Stimulated activated effector memory CD8-positive, alpha-beta T cell treated with anti-CD3 and anti-CD28 coated beads, Interleukin-12 subunit alpha, Interleukin-12 subunit beta, amount 100 ng/mL, for 72 hours (primary cell): ENCODE results near the gene SYTL2.

Source experiments
- ATAC-seq: fragments of 150-1000 bp; cut with Tn5 transposase; 2 replicates; pipeline ENCODE4 v1.10.0; 2021
- DNase-seq, 2 donors: peaks; one replicate each; pipeline ENCODE4 v3.0.0; 2021 to 2022; ENCODE audit warnings: low spot score in 2 of 2
- H3K27ac Mint-ChIP-seq: one replicate; pipeline ENCODE4 v1.8.0; 2022; ENCODE audit warnings: mild to moderate bottlenecking, mixed read lengths
- H3K36me3 Mint-ChIP-seq: one replicate; pipeline ENCODE4 v1.8.0; 2022; ENCODE audit warnings: mild to moderate bottlenecking, mixed read lengths
- H3K4me1 Mint-ChIP-seq: one replicate; pipeline ENCODE4 v1.8.0; 2022; ENCODE audit warnings: mixed read lengths
- H3K4me3 Mint-ChIP-seq: one replicate; pipeline ENCODE4 v1.8.0; 2022; ENCODE audit warnings: mild to moderate bottlenecking, mixed read lengths
- H3K9me3 Mint-ChIP-seq: one replicate; pipeline ENCODE4 v1.8.0; 2022; ENCODE audit warnings: mixed read lengths

The SYTL2 gene

GRCh38 chr11:85813721-85814120, 2.8 kb upstream of the SYTL2 start:
- H3K9me3 Mint-ChIP-seq: no peaks in the 10 kb centered on the region
- DNase-seq (no peak), ATAC-seq (no peak)
- H3K4me1 Mint-ChIP-seq: peaks cover 25% of the 10 kb centered on the region
- no peak overlapping the region for H3K4me3 Mint-ChIP-seq
- H3K36me3 Mint-ChIP-seq: peaks cover 12% of the 10 kb centered on the region
- no peak overlapping the region for H3K27ac Mint-ChIP-seq

- Mint-ChIP-seq H3K9me3 (no peaks in the 10 kb centered on the region), H3K4me1 (peaks cover 26% of the 10 kb centered on the region), H3K27ac (peak overlapping the region; percentile 87), H3K36me3 (peaks cover 12% of the 10 kb centered on the region), H3K4me3 (peak overlapping the region; percentile 88)
- ATAC-seq: no peak
- DNase-seq: no peak
Observed at GRCh38 chr11:85811624-85812023, 683 bp upstream of the SYTL2 start.

GRCh38 chr11:85810521-85810870, 445 bp downstream of the SYTL2 start:
- H3K27ac Mint-ChIP-seq: peak overlapping the region; percentile 87
- peak overlapping the region; percentile 88 for H3K4me3 Mint-ChIP-seq
- DNase-seq (no peak), ATAC-seq (peak; percentile 2)
- peaks cover 35% of the 10 kb centered on the region for H3K4me1 Mint-ChIP-seq
- H3K36me3 Mint-ChIP-seq: peaks cover 12% of the 10 kb centered on the region
- no peaks in the 10 kb centered on the region for H3K9me3 Mint-ChIP-seq

- DNase-seq (peak in 1 of 2 donors; percentile 57), ATAC-seq (peak; percentile 62)
- H3K4me1 Mint-ChIP-seq: peaks cover 42% of the 10 kb centered on the region
- H3K4me3 Mint-ChIP-seq: peak overlapping the region; percentile 88
- H3K36me3 Mint-ChIP-seq: peaks cover 12% of the 10 kb centered on the region
- H3K9me3 Mint-ChIP-seq: no peaks in the 10 kb centered on the region
- peak overlapping the region; percentile 87 for H3K27ac Mint-ChIP-seq
Observed at GRCh38 chr11:85809863-85810262, 1.1 kb downstream of the SYTL2 start.

- H3K27ac Mint-ChIP-seq: peak overlapping the region; percentile 87
- peaks cover 12% of the 10 kb centered on the region for H3K36me3 Mint-ChIP-seq
- peak; percentile 11 for ATAC-seq
- no peak for DNase-seq
- H3K4me3 Mint-ChIP-seq: peak overlapping the region; percentile 88
- H3K9me3 Mint-ChIP-seq: no peaks in the 10 kb centered on the region
- H3K4me1 Mint-ChIP-seq: peaks cover 48% of the 10 kb centered on the region
Observed at GRCh38 chr11:85809191-85809590, 1.8 kb downstream of the SYTL2 start.

GRCh38 chr11:85806876-85807275, 4.1 kb downstream of the SYTL2 start:
- H3K4me3 Mint-ChIP-seq: no peak overlapping the region
- H3K27ac Mint-ChIP-seq: no peak overlapping the region
- peaks cover 57% of the 10 kb centered on the region for H3K4me1 Mint-ChIP-seq
- DNase-seq: no peak
- no peak for ATAC-seq
- peaks cover 12% of the 10 kb centered on the region for H3K36me3 Mint-ChIP-seq
- no peaks in the 10 kb centered on the region for H3K9me3 Mint-ChIP-seq

GRCh38 chr11:85806016-85806415, 4.9 kb downstream of the SYTL2 start:
- Mint-ChIP-seq H3K4me1 (peaks cover 58% of the 10 kb centered on the region), H3K9me3 (no peaks in the 10 kb centered on the region), H3K27ac (no peak overlapping the region), H3K4me3 (no peak overlapping the region), H3K36me3 (peaks cover 6% of the 10 kb centered on the region)
- DNase-seq: no peak
- no peak for ATAC-seq

GRCh38 chr11:85805387-85805786, 5.6 kb downstream of the SYTL2 start:
- Mint-ChIP-seq H3K4me1 (peaks cover 63% of the 10 kb centered on the region), H3K27ac (no peak overlapping the region), H3K9me3 (no peaks in the 10 kb centered on the region), H3K4me3 (no peak overlapping the region), H3K36me3 (peaks cover 6% of the 10 kb centered on the region)
- no peak for DNase-seq
- no peak for ATAC-seq

- H3K27ac Mint-ChIP-seq: no peak overlapping the region
- no peaks in the 10 kb centered on the region for H3K9me3 Mint-ChIP-seq
- no peak overlapping the region for H3K4me3 Mint-ChIP-seq
- peaks cover 63% of the 10 kb centered on the region for H3K4me1 Mint-ChIP-seq
- no peak for DNase-seq
- no peak for ATAC-seq
- H3K36me3 Mint-ChIP-seq: no peaks in the 10 kb centered on the region
Observed at GRCh38 chr11:85803920-85804319, 7.0 kb downstream of the SYTL2 start.

GRCh38 chr11:85803303-85803702, 7.6 kb downstream of the SYTL2 start:
- Mint-ChIP-seq H3K36me3 (no peaks in the 10 kb centered on the region), H3K27ac (no peak overlapping the region), H3K9me3 (no peaks in the 10 kb centered on the region), H3K4me3 (no peak overlapping the region), H3K4me1 (peaks cover 65% of the 10 kb centered on the region)
- no peak for DNase-seq
- no peak for ATAC-seq

- ATAC-seq: no peak
- no peaks in the 10 kb centered on the region for H3K36me3 Mint-ChIP-seq
- H3K27ac Mint-ChIP-seq: peak overlapping the region; percentile 79
- DNase-seq: no peak
- peaks cover 76% of the 10 kb centered on the region for H3K4me1 Mint-ChIP-seq
- no peak overlapping the region for H3K4me3 Mint-ChIP-seq
- H3K9me3 Mint-ChIP-seq: no peaks in the 10 kb centered on the region
Observed at GRCh38 chr11:85801527-85801926, 9.4 kb downstream of the SYTL2 start.

GRCh38 chr11:85800595-85801342, 10.2 kb downstream of the SYTL2 start:
- Mint-ChIP-seq H3K9me3 (no peaks in the 10 kb centered on the region), H3K4me3 (no peak overlapping the region), H3K27ac (peak overlapping the region; percentile 67), H3K36me3 (no peaks in the 10 kb centered on the region), H3K4me1 (peaks cover 74% of the 10 kb centered on the region)
- ATAC-seq: no peak
- DNase-seq: no peak

- no peak for DNase-seq
- Mint-ChIP-seq H3K4me1 (peaks cover 59% of the 10 kb centered on the region), H3K36me3 (no peaks in the 10 kb centered on the region), H3K27ac (peak overlapping the region; percentile 67), H3K9me3 (no peaks in the 10 kb centered on the region), H3K4me3 (no peak overlapping the region)
- ATAC-seq: no peak
Observed at GRCh38 chr11:85799142-85799541, 11.8 kb downstream of the SYTL2 start.

GRCh38 chr11:85798361-85798760, 12.6 kb downstream of the SYTL2 start:
- H3K4me1 Mint-ChIP-seq: peaks cover 59% of the 10 kb centered on the region
- H3K27ac Mint-ChIP-seq: no peak overlapping the region
- no peak overlapping the region for H3K4me3 Mint-ChIP-seq

GRCh38 chr11:85795712-85796487, 15.0 kb downstream of the SYTL2 start:
- no peak for ATAC-seq
- H3K4me1 Mint-ChIP-seq: peaks cover 41% of the 10 kb centered on the region
- no peak for DNase-seq
- H3K27ac Mint-ChIP-seq: peak overlapping the region; percentile 43
- H3K36me3 Mint-ChIP-seq: no peaks in the 10 kb centered on the region
- H3K9me3 Mint-ChIP-seq: no peaks in the 10 kb centered on the region
- H3K4me3 Mint-ChIP-seq: no peak overlapping the region

More at GRCh38 chr11:85798361-85798760, 12.6 kb downstream of the SYTL2 start:
- H3K36me3 Mint-ChIP-seq: no peaks in the 10 kb centered on the region
- DNase-seq (no peak), ATAC-seq (no peak)
- H3K9me3 Mint-ChIP-seq: no peaks in the 10 kb centered on the region

GRCh38 chr11:85791409-85791990, 19.4 kb downstream of the SYTL2 start:
- Mint-ChIP-seq H3K4me3 (no peak overlapping the region), H3K36me3 (no peaks in the 10 kb centered on the region), H3K9me3 (no peaks in the 10 kb centered on the region), H3K4me1 (peaks cover 24% of the 10 kb centered on the region), H3K27ac (no peak overlapping the region)
- ATAC-seq: no peak
- DNase-seq: no peak
